ENCODE measurements around the gene ONECUT1. TPM values are rescaled to one million over a fixed set of nuclear protein-coding genes. Genes with fewer than 3 reads are reported as not detected.

ONECUT1 gene
- total and polyA plus RNA-seq, 7 donors: 0.36 TPM; not detected in 6

GRCh38 chr15:52716536-52716935, 73.6 kb downstream of the ONECUT1 start:
- H3K4me1 ChIP-seq: no peaks in the 10 kb centered on the region
- TF ChIP-seq POLR2A (IDR thresholded peaks at IDR 0.05) (no peak), POLR2AphosphoS5 (IDR thresholded peaks at IDR 0.05) (no peak), EP300 (IDR thresholded peaks at IDR 0.05) (no peak), CTCF (IDR thresholded peaks at IDR 0.05) (no peak)
- 58 to 84% methylated on average over 2 of the region's 2 CpGs for WGBS, 2 donors
- intact Hi-C loops (cut with DNase I): no loop called here
- H3K27me3 ChIP-seq: no peaks in the 10 kb centered on the region
- no peak overlapping the region for H3K27ac ChIP-seq
- H3K36me3 ChIP-seq: no peaks in the 10 kb centered on the region
- no peak overlapping the region for H3K4me3 ChIP-seq
- H3K9me3 ChIP-seq: no peaks in the 10 kb centered on the region
- no peak for DNase-seq

GRCh38 chr15:52715411-52715810, 74.7 kb downstream of the ONECUT1 start:
- Histone ChIP-seq H3K27ac (no peak overlapping the region), H3K4me3 (no peak overlapping the region), H3K9me3 (no peaks in the 10 kb centered on the region), H3K4me1 (no peaks in the 10 kb centered on the region), H3K36me3 (no peaks in the 10 kb centered on the region), H3K27me3 (no peaks in the 10 kb centered on the region)
- TF ChIP-seq EP300 (IDR thresholded peaks at IDR 0.05): no peak
- TF ChIP-seq POLR2AphosphoS5 (IDR thresholded peaks at IDR 0.05): no peak
- TF ChIP-seq CTCF (IDR thresholded peaks at IDR 0.05): no peak
- TF ChIP-seq POLR2A (IDR thresholded peaks at IDR 0.05): no peak
- DNase-seq: no peak
- WGBS, 2 donors: 81% methylated on average over 5 of the region's 5 CpGs
- intact Hi-C loops (cut with DNase I): no loop called here

- no peak overlapping the region for H3K4me3 ChIP-seq
- DNase-seq: no peak
- H3K36me3 ChIP-seq: no peaks in the 10 kb centered on the region
- intact Hi-C loops (cut with DNase I): no loop called here
- H3K27ac ChIP-seq: no peak overlapping the region
- H3K27me3 ChIP-seq: no peaks in the 10 kb centered on the region
- H3K9me3 ChIP-seq: no peaks in the 10 kb centered on the region
- TF ChIP-seq POLR2A (IDR thresholded peaks at IDR 0.05) (no peak), CTCF (IDR thresholded peaks at IDR 0.05) (no peak), EP300 (IDR thresholded peaks at IDR 0.05) (no peak), POLR2AphosphoS5 (IDR thresholded peaks at IDR 0.05) (no peak)
- no peaks in the 10 kb centered on the region for H3K4me1 ChIP-seq
- 64 to 69% methylated on average over 3 of the region's 3 CpGs for WGBS, 2 donors
Measured at GRCh38 chr15:52714968-52715367, 75.2 kb downstream of the ONECUT1 start.

GRCh38 chr15:52710708-52711389, 79.3 kb downstream of the ONECUT1 start:
- H3K27me3 ChIP-seq: no peaks in the 10 kb centered on the region
- 69 to 82% methylated on average over 2 of the region's 2 CpGs for whole genome bisulfite sequencing, 2 donors
- intact Hi-C loops (cut with DNase I): no loop called here
- no peaks in the 10 kb centered on the region for H3K4me1 ChIP-seq
- no peak for TF ChIP-seq EP300 (IDR thresholded peaks at IDR 0.05)
- no peaks in the 10 kb centered on the region for H3K36me3 ChIP-seq
- no peaks in the 10 kb centered on the region for H3K9me3 ChIP-seq
- no peak overlapping the region for H3K4me3 ChIP-seq
- no peak for DNase-seq
- no peak overlapping the region for H3K27ac ChIP-seq

- intact Hi-C loops (cut with DNase I): no loop called here
- no peaks in the 10 kb centered on the region for H3K36me3 ChIP-seq
- 88 to 93% methylated on average over 1 of the region's 1 CpG for WGBS, 2 donors
Measured at GRCh38 chr15:52710050-52710707, 80.0 kb downstream of the ONECUT1 start.

More at GRCh38 chr15:52710050-52710707, 80.0 kb downstream of the ONECUT1 start:
- no peak overlapping the region for H3K4me3 ChIP-seq
- DNase-seq: no peak
- no peak overlapping the region for H3K27ac ChIP-seq
- no peaks in the 10 kb centered on the region for H3K27me3 ChIP-seq
- no peaks in the 10 kb centered on the region for H3K9me3 ChIP-seq
- no peaks in the 10 kb centered on the region for H3K4me1 ChIP-seq
- TF ChIP-seq POLR2AphosphoS5 (IDR thresholded peaks at IDR 0.05) (no peak), POLR2A (IDR thresholded peaks at IDR 0.05) (no peak), CTCF (IDR thresholded peaks at IDR 0.05) (no peak), EP300 (IDR thresholded peaks at IDR 0.05) (no peak)

Data from sigmoid colon (tissue), 7 donors.